Uterus (tissue), 2 donors: ENCODE data around the gene CLASRP.

Source experiments
- CTCF ChIP-seq, 4 experiments: fragments of 200-600 bp in 2 of 4; fragments of 450-650 bp in 2 of 4; sonication (generic) in 2 of 4; IDR thresholded peaks; one replicate each; pipeline ENCODE4 v1.5.1; 2016 to 2019; ENCODE audit warnings: antibody characterized with exemption in 4 of 4, mild to moderate bottlenecking in 2 of 4, moderate library complexity in 1 of 4
- POLR2A ChIP-seq, 2 donors: fragments of 450-650 bp; IDR thresholded peaks; one replicate each; pipeline ENCODE4 v1.6.1; 2016; ENCODE audit warnings: antibody characterized with exemption in 2 of 2, mild to moderate bottlenecking in 1 of 2, moderate library complexity in 1 of 2

DNA sequence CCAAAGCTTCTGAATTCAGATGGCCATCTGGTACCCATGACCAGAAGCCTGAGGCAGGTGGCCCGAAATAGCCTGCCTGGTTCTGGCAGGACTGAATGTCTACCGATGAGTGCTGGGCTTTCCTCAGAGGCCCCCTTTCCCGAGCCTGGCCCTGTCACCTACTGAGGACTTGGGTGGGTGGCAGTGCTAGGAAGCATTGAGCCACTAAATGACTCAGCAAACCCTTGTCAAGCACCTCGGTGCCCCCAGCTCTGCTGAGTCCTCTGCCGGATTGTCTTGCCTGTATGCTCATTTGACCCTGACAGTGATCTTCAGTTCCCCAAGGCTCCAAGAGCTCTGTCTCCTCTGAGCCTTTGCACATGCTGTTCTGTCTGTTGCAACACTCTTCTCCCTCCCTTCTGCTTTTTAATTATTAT, 72.0 kb downstream of the CLASRP start:
- TF ChIP-seq CTCF (IDR thresholded peaks at IDR 0.05) (no peak), POLR2A (IDR thresholded peaks at IDR 0.05) (no peak)
